OCI-LY3 (cell line): ENCODE data around the gene CEP85L.

Experiments used
- H2AFZ ChIP-seq: fragments of 200-600, 300-600 bp; shearing (Covaris generic); 2 replicates; pipeline ENCODE4 v1.6.0; 2014; ENCODE audit warnings: antibody characterized with exemption, low read depth, low read length
- H3K27ac ChIP-seq: fragments of 200-600, 300-600 bp; sonication (generic); 2 replicates; pipeline ENCODE4 v1.5.1; 2014; ENCODE audit warnings: mild to moderate bottlenecking, low read length, moderate library complexity, mixed read lengths
- H3K27me3 ChIP-seq: fragments of 200-600, 300-600 bp; sonication (generic); 2 replicates; pipeline ENCODE4 v1.6.1; 2014; ENCODE audit warnings: low read depth, low read length, mixed read lengths
- H3K36me3 ChIP-seq: fragments of 200-600, 300-600 bp; sonication (generic); replicated peaks from 2 replicates; pipeline ENCODE3; 2014; ENCODE audit warnings: low read depth, low read length, mixed read lengths
- H3K4me1 ChIP-seq: fragments of 300-600, 200-600 bp; sonication (generic); 2 replicates; pipeline ENCODE4 v1.6.1; 2014; ENCODE audit warnings: low read length, mixed read lengths
- H3K4me2 ChIP-seq: fragments of 200-600, 300-600 bp; sonication (generic); 2 replicates; pipeline ENCODE4 v1.6.1; 2014; ENCODE audit warnings: low read length, mixed read lengths
- H3K4me3 ChIP-seq: fragments of 300-600, 200-600 bp; sonication (generic); 2 replicates; pipeline ENCODE4 v1.5.1; 2014; ENCODE audit warnings: antibody characterized with exemption, mild to moderate bottlenecking, low read length, moderate library complexity
- H3K79me2 ChIP-seq: fragments of 300-600, 200-600 bp; shearing (Covaris generic); 2 replicates; pipeline ENCODE4 v1.6.1; 2014; ENCODE audit warnings: mild to moderate bottlenecking, low read length, mixed read lengths
- H3K9ac ChIP-seq: fragments of 300-600, 200-600 bp; shearing (Covaris generic); 2 replicates; pipeline ENCODE4 v1.6.0; 2014; ENCODE audit warnings: mild to moderate bottlenecking, low read length, moderate library complexity
- H3K9me3 ChIP-seq: fragments of 200-600, 300-600 bp; shearing (Covaris generic); 2 replicates; pipeline ENCODE4 v1.6.1; 2014; ENCODE audit warnings: low read length, mixed read lengths; ENCODE audit not compliant: insufficient read depth
- H4K20me1 ChIP-seq: fragments of 200-600, 300-600 bp; sonication (generic); 2 replicates; pipeline ENCODE4 v1.6.1; 2016; ENCODE audit warnings: low read length, mixed read lengths; ENCODE audit not compliant: insufficient read depth
- CTCF ChIP-seq: fragments of 200-600, 300-600 bp; sonication (generic); IDR thresholded peaks from 2 replicates; pipeline ENCODE4 v1.5.1; 2014; ENCODE audit warnings: antibody characterized with exemption, low read length, low read depth
- EZH2phosphoT487 ChIP-seq: fragments of 200-600 bp; shearing (Covaris generic); IDR thresholded peaks from 2 replicates; pipeline ENCODE4 v1.6.1; 2018; ENCODE audit warnings: antibody characterized with exemption, mixed run types, low read depth

The CEP85L gene

GRCh38 chr6:118505656-118506055, 145.7 kb downstream of the CEP85L start:
- Histone ChIP-seq H3K79me2 (no peaks in the 10 kb centered on the region), H4K20me1 (no peaks in the 10 kb centered on the region), H3K4me1 (no peaks in the 10 kb centered on the region), H3K4me2 (no peak overlapping the region), H3K9ac (no peak overlapping the region), H3K27me3 (no peaks in the 10 kb centered on the region), H3K9me3 (no peaks in the 10 kb centered on the region), H3K27ac (no peak overlapping the region), H3K36me3 (no peaks in the 10 kb centered on the region), H2AFZ (no peak overlapping the region), H3K4me3 (no peak overlapping the region)
- TF ChIP-seq EZH2phosphoT487, result no peak
- no peak for TF ChIP-seq CTCF

- Histone ChIP-seq H3K4me3 (no peak overlapping the region), H3K9ac (no peak overlapping the region), H3K27me3 (no peaks in the 10 kb centered on the region), H3K36me3 (no peaks in the 10 kb centered on the region), H4K20me1 (no peaks in the 10 kb centered on the region), H3K4me1 (no peaks in the 10 kb centered on the region), H2AFZ (no peak overlapping the region), H3K27ac (no peak overlapping the region), H3K9me3 (no peaks in the 10 kb centered on the region), H3K4me2 (no peak overlapping the region), H3K79me2 (no peaks in the 10 kb centered on the region)
- no peak for TF ChIP-seq CTCF
- no peak for TF ChIP-seq EZH2phosphoT487
Measured at GRCh38 chr6:118504611-118505010, 146.8 kb downstream of the CEP85L start.

- Histone ChIP-seq H3K4me2 (no peak overlapping the region), H3K4me1 (no peaks in the 10 kb centered on the region), H2AFZ (no peak overlapping the region), H3K79me2 (no peaks in the 10 kb centered on the region), H3K4me3 (no peak overlapping the region), H4K20me1 (no peaks in the 10 kb centered on the region), H3K36me3 (no peaks in the 10 kb centered on the region), H3K27ac (no peak overlapping the region), H3K27me3 (no peaks in the 10 kb centered on the region), H3K9ac (no peak overlapping the region), H3K9me3 (no peaks in the 10 kb centered on the region)
- TF ChIP-seq CTCF, result no peak
- TF ChIP-seq EZH2phosphoT487, result no peak
Measured at GRCh38 chr6:118502169-118502568, 149.2 kb downstream of the CEP85L start.

GRCh38 chr6:118501765-118502164, 149.6 kb downstream of the CEP85L start:
- no peak for TF ChIP-seq EZH2phosphoT487
- Histone ChIP-seq H3K79me2 (no peaks in the 10 kb centered on the region), H3K4me1 (no peaks in the 10 kb centered on the region), H3K36me3 (no peaks in the 10 kb centered on the region), H3K9ac (no peak overlapping the region), H3K27me3 (no peaks in the 10 kb centered on the region), H4K20me1 (no peaks in the 10 kb centered on the region), H3K4me3 (no peak overlapping the region), H3K27ac (no peak overlapping the region), H3K9me3 (no peaks in the 10 kb centered on the region), H3K4me2 (no peak overlapping the region), H2AFZ (no peak overlapping the region)

GRCh38 chr6:118501099-118501498, 150.3 kb downstream of the CEP85L start:
- Histone ChIP-seq H3K4me2 (no peak overlapping the region), H3K9me3 (no peaks in the 10 kb centered on the region), H2AFZ (no peak overlapping the region), H4K20me1 (no peaks in the 10 kb centered on the region), H3K27ac (no peak overlapping the region), H3K4me3 (no peak overlapping the region), H3K79me2 (no peaks in the 10 kb centered on the region), H3K4me1 (no peaks in the 10 kb centered on the region), H3K36me3 (no peaks in the 10 kb centered on the region), H3K27me3 (no peaks in the 10 kb centered on the region), H3K9ac (no peak overlapping the region)
- no peak for TF ChIP-seq CTCF
- no peak for TF ChIP-seq EZH2phosphoT487
